Regular cardiac myocyte (primary cell): Measurements from ENCODE around the gene CORO2B. TPM values are rescaled to one million over a fixed set of nuclear protein-coding genes. Genes with fewer than 3 reads are reported as not detected.

Experiments used
- total RNA-seq: library from RNA; depleted of rRNA; stranded (reverse); fragments of >200 nt; gene quantifications from 2 replicates; pipeline ENCODE4 v1.2.3, GENCODE V29; 2014

CORO2B gene
- total RNA-seq: 8.2 and 12.3 TPM in 2 replicates

DNA sequence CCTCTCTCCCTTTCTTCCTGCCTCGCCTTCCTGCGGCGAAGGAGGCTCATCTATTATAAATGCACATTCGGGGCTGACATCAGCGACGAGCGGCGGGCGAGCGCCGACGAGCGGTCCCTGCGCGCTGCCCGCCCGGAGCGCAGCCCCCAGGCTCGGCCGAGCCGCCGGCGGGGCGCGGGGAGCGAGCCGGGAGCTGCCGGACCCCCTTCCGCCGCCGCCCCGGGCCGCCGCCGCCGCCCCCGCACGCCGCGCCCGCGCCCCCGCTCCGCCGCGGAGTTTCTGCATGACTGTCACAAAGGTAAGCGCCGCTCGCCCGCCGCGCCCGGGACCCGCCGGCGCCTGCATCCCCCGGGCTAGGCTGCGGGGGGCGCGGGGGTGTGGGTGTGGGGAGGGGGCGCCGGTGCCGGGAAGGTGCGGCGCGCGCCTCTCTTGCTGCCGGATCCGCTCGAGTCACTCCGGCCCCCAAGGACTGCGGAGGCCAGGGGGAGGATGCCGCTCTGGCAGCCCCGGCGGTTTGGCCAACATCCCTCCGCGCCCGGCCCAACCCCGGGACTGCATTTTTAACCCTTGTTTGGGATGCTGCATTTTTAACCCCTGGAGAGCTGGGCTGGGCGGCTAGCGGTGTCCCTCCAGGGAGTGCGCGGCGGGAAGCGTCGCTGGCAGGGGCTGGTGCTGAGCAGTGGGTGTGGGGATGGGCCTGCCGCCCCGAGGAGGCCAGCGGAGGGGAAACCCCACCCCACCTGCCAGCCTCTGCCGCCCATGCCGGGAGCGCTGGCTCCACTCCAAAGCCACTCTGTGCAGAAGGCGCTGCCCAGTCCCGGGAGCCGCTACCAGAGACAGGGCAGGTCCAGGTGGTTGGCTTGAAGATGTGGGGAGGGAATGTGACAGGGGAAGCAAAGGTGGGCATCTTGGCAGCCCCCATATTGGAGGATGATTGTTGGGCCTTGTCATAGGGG lies at the start of gene CORO2B:
Gene CORO2B (plus strand): TSS at position 14 of the 956 bp plus-strand sequence. CDS start 270 bp downstream, at position 284.

Other genes starting within 250 kb of the CORO2B start
- gene ITGA11, start 146.8 kb upstream of the CORO2B start, total RNA-seq: 9.6 and 46.5 TPM in 2 replicates
- 46.2 and 81.3 TPM in 2 replicates for gene ANP32A, start 241.9 kb downstream of the CORO2B start, total RNA-seq